ENCODE measurements around the gene HAPLN2. TPM values are rescaled to one million over a fixed set of nuclear protein-coding genes. Genes with fewer than 3 reads are reported as not detected.

The HAPLN2 gene
- total and polyA plus RNA-seq, 7 donors, result 0.10 to 1.2 (median 0.71) TPM; not detected in 4

DNA sequence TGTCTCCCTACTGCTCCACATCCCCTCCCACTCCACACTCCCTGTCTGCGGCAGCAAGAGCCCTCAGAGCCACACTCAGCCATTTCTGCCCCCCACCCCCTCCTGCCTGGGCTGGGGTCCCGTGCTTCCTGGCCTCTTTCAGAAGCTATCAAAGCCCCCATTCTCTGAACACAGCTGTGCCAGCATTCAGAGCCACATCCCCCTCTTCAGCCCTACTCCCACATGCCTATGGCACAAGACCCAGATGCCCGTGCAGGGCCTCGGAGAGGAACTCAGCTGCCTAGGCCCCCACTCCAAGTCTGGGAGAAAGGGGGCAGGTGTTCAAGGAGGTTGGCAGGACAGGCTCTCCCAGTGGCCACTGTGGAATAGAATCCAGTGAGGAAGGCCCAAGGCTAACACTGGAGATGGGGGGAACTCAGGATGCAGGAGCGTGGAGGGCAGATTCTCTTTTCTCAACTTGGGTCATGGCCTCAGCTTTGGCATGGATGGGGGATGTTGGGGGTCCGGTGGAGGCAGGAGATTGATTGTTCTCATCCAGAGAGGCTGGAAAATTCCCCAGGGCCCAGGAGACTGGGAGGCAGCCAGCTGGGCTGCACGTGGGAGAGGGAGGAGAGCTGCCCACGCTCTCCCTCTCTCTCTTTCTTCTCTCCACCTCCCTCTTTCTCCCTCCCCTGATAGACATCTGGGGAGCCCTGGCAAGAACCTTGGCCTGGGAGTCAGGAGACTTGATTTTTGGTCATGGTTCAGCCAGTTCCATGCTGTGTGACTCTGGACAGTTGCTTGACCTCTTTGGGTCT lies 19.2 kb downstream of the HAPLN2 start:
- intact Hi-C loops (cut with DNase I), result no loop called here
- no peak for DNase-seq
- H3K4me1 ChIP-seq, result peaks cover 0 to 18% (median 15%) of the 10 kb centered on the region in 4 donors
- H3K9me3 ChIP-seq, result no peaks in the 10 kb centered on the region
- no peaks in the 10 kb centered on the region for H3K36me3 ChIP-seq
- H3K4me3 ChIP-seq, result no peak overlapping the region
- H3K27ac ChIP-seq, result no peak overlapping the region
- TF ChIP-seq, protein P1, sequence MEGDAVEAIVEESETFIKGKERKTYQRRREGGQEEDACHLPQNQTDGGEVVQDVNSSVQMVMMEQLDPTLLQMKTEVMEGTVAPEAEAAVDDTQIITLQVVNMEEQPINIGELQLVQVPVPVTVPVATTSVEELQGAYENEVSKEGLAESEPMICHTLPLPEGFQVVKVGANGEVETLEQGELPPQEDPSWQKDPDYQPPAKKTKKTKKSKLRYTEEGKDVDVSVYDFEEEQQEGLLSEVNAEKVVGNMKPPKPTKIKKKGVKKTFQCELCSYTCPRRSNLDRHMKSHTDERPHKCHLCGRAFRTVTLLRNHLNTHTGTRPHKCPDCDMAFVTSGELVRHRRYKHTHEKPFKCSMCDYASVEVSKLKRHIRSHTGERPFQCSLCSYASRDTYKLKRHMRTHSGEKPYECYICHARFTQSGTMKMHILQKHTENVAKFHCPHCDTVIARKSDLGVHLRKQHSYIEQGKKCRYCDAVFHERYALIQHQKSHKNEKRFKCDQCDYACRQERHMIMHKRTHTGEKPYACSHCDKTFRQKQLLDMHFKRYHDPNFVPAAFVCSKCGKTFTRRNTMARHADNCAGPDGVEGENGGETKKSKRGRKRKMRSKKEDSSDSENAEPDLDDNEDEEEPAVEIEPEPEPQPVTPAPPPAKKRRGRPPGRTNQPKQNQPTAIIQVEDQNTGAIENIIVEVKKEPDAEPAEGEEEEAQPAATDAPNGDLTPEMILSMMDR (IDR thresholded peaks at IDR 0.05), result no peak
- H3K27me3 ChIP-seq, result peaks cover 31 to 94% (median 70%) of the 10 kb centered on the region in 3 donors
- WGBS, 2 donors, result 51 to 68% methylated on average over 8 of the region's 8 CpGs

DNA sequence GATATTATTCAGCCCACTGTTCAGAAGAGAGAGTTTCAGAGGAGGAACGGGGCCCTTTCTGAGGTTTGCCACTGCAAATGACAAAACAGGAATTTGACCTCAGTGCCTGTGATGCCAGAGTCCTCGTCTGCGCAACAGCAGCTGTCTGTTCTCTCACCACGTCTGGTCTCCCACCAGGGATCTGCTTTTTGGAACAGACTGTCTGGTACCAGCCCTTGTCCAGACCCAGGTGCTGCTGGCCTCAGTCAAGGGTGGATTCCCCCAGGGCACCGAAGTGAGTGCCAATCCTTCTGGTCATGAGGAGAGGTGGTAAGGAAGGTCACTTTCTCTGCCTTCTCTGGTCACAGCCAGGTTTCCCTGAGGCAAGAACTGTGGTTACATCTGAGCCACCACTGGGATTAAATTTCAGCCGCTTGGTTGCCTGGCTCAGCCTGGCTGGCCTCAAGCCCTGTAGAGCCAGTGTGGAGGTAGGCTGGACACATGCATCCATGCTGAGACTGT lies 20.4 kb downstream of the HAPLN2 start:
- Histone ChIP-seq H3K27me3 (peaks cover 31 to 93% (median 71%) of the 10 kb centered on the region in 3 donors), H3K9me3 (no peaks in the 10 kb centered on the region), H3K27ac (no peak overlapping the region), H3K4me1 (peaks cover 0 to 18% (median 15%) of the 10 kb centered on the region in 4 donors), H3K4me3 (no peak overlapping the region), H3K36me3 (no peaks in the 10 kb centered on the region)
- intact Hi-C loops (cut with DNase I), result no loop called here
- TF ChIP-seq POLR2AphosphoS5 (IDR thresholded peaks at IDR 0.05) (no peak), EP300 (IDR thresholded peaks at IDR 0.05) (no peak)
- TF ChIP-seq, protein P1 (IDR thresholded peaks at IDR 0.05), result no peak
- 34 to 54% methylated on average over 6 of the region's 6 CpGs for WGBS, 2 donors
- no peak for DNase-seq

DNA sequence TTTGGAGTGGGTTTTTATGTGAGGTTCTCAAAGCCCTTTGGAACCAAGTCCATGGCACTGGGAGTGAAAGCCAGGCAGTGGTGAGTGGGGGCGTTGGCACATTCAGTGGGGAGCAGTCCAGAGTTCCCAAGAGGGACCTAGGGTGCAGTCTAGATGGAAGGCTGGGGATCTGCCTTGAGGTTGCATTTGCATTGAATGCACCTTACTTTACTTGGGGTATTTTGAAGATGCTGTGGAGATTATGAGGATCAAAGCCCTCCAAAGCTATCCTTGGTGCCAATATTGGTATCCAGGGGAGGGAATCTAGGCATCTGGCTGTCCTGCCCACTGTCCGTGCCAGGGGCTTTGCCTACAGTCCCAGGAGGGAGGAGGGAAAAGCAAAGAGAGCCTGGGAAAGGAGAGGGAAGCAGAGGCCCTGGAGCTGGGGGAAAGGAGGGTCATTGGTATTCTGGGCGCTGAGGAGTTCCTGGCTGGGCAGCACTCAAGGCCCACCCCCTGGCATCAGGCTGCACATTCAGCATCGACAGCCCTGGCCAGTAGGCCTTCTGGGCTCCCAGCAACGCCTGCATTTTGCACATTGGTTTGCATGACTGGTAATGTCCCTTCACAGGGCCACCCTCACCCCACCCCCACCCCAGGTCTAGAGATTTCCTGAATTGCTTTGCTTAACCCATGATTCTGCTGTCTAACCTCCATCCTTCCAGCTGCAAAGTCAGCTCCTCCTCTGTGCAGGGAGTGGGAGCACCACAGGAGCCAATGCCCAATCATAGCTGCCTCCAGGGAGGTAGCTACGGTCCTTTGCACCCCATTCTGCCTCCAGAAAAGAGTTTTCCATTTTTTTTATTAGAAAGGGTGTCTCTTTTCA lies 21.9 kb downstream of the HAPLN2 start:
- Histone ChIP-seq H3K27ac (no peak overlapping the region), H3K9me3 (no peaks in the 10 kb centered on the region), H3K27me3 (peaks cover 31 to 96% (median 81%) of the 10 kb centered on the region in 3 donors), H3K36me3 (no peaks in the 10 kb centered on the region), H3K4me3 (peak overlapping the region in 3 of 4 donors; percentile 33 to 47 (median 44)), H3K4me1 (peaks cover 0 to 18% (median 15%) of the 10 kb centered on the region in 4 donors)
- WGBS, 2 donors, result 41 to 44% methylated on average over 6 of the region's 6 CpGs
- DNase-seq, result no peak
- no peak for TF ChIP-seq POLR2AphosphoS5 (IDR thresholded peaks at IDR 0.05)
- intact Hi-C loops (cut with DNase I), result no loop called here

DNA sequence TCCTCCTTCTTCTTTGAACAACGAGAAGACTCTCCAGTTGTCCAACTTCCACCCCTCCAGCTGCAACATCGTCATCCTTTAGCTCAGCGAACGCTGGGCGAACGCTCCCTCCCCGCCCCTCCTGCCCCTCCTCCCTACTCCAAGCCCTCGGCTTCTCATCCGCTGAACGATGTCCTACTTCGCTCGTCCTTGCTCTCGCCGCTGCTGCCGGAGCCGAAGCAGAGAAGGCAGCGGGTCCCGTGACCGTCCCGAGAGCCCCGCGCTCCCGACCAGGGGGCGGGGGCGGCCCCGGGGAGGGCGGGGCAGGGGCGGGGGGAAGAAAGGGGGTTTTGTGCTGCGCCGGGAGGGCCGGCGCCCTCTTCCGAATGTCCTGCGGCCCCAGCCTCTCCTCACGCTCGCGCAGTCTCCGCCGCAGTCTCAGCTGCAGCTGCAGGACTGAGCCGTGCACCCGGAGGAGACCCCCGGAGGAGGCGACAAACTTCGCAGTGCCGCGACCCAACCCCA lies 22.6 kb downstream of the HAPLN2 start, which contains the start of gene BCAN:
Gene BCAN, plus strand, starts transcription at position 357 of the 504 bp plus-strand sequence. CDS start 3,938 bp downstream, outside the sequence.
- TF ChIP-seq, protein P1 (IDR thresholded peaks at IDR 0.05), result no peak
- TF ChIP-seq POLR2A (IDR thresholded peaks at IDR 0.05) (no peak), EP300 (IDR thresholded peaks at IDR 0.05) (no peak), POLR2AphosphoS5 (IDR thresholded peaks at IDR 0.05) (no peak)
- intact Hi-C loops (cut with DNase I), result no loop called here
- H3K27ac ChIP-seq, result no peak within 1 kb of the TSS
- peak; percentile 75 for DNase-seq
- peaks cover 0 to 18% (median 15%) of the 10 kb centered on the region in 4 donors for H3K4me1 ChIP-seq
- no peaks in the 10 kb centered on the region for H3K36me3 ChIP-seq
- WGBS, 2 donors, result 3 to 22% methylated on average over 46 of the region's 46 CpGs
- no peaks in the 10 kb centered on the region for H3K9me3 ChIP-seq
- peak within 1 kb of the TSS; percentile 1 to 47 (median 38) for H3K4me3 ChIP-seq
- H3K27me3 ChIP-seq, result peaks cover 31 to 97% (median 88%) of the 10 kb centered on the region in 3 donors

Data from sigmoid colon (tissue), 7 donors.